Measurements from ENCODE around the gene PEG3. TPM values are rescaled to one million over a fixed set of nuclear protein-coding genes. Genes with fewer than 3 reads are reported as not detected.

PEG3 gene
- total RNA-seq, 1 experiment from 2014 or later, result 0.83 TPM

- no peak for TF ChIP-seq AFF4 (CRISPR knock-in tag; IDR thresholded peaks at IDR 0.05; ENCODE audit: borderline replicate concordance)
- TF ChIP-seq ZNF532 (CRISPR knock-in tag; IDR thresholded peaks at IDR 0.05; ENCODE audit: borderline replicate concordance), result no peak
- TF ChIP-seq NR1H2 (CRISPR knock-in tag; IDR thresholded peaks at IDR 0.05), result no peak
These were observed 17.1 kb downstream of the PEG3 start (continued) for GRCh38 chr19:56823417-56823816.

- Mint-ChIP-seq H3K4me3 (no peak overlapping the region), H3K9me3 (peaks cover 94% of the 10 kb centered on the region), H3K4me1 (no peaks in the 10 kb centered on the region), H3K27ac (no peak overlapping the region), H3K27me3 (ENCODE audit: low read depth) (peaks cover 18% of the 10 kb centered on the region; the same call in 1 of the 2 replicates), H3K36me3 (peaks cover 92% of the 10 kb centered on the region)
- ChIA-PET CTCF (no interaction called here), POLR2A (no interaction called here)
- DNase-seq (ENCODE audit: low spot score) (no peak), ATAC-seq (no peak)
- TF ChIP-seq E2F4 (CRISPR knock-in tag; IDR thresholded peaks at IDR 0.05; ENCODE audit: borderline replicate concordance, low read depth), result no peak
- TF ChIP-seq TEAD1 (CRISPR knock-in tag; IDR thresholded peaks at IDR 0.05), result no peak
- no peak for TF ChIP-seq CREB1 (CRISPR knock-in tag; IDR thresholded peaks at IDR 0.05)
- no peak for TF ChIP-seq SMAD3 (CRISPR knock-in tag; IDR thresholded peaks at IDR 0.05; ENCODE audit: borderline replicate concordance)
- no peak for TF ChIP-seq MXD4 (CRISPR knock-in tag; IDR thresholded peaks at IDR 0.05; ENCODE audit: borderline replicate concordance)
- no peak for TF ChIP-seq ZMAT4 (CRISPR knock-in tag; IDR thresholded peaks at IDR 0.05)
- TF ChIP-seq ZNF281 (CRISPR knock-in tag; IDR thresholded peaks at IDR 0.05), result no peak
- no peak for TF ChIP-seq SP1 (CRISPR knock-in tag; conservative IDR thresholded peaks at IDR 0.05)
- no peak for TF ChIP-seq NFE2L1 (CRISPR knock-in tag; IDR thresholded peaks at IDR 0.05)
- no peak for TF ChIP-seq ZNF232 (CRISPR knock-in tag; IDR thresholded peaks at IDR 0.05)
- no peak for TF ChIP-seq CTCF (IDR thresholded peaks at IDR 0.05)
- no peak for TF ChIP-seq GTF2I (CRISPR knock-in tag; conservative IDR thresholded peaks at IDR 0.05)
- TF ChIP-seq RELA (CRISPR knock-in tag; IDR thresholded peaks at IDR 0.05; ENCODE audit: borderline replicate concordance), result no peak
- TF ChIP-seq JUN (CRISPR knock-in tag; IDR thresholded peaks at IDR 0.05), result no peak
- no peak for TF ChIP-seq ZBTB43 (CRISPR knock-in tag; IDR thresholded peaks at IDR 0.05)
- TF ChIP-seq ATF2 (CRISPR knock-in tag; IDR thresholded peaks at IDR 0.05; ENCODE audit: borderline replicate concordance, low read depth), result no peak
- TF ChIP-seq JAZF1 (CRISPR knock-in tag; IDR thresholded peaks at IDR 0.05), result no peak
These were observed 17.8 kb downstream of the PEG3 start for GRCh38 chr19:56822755-56823154.

Data from WTC11 (cell line).